HepG2 (cell line): ENCODE data around the gene PCARE. TPM values are rescaled to one million over a fixed set of nuclear protein-coding genes. Genes with fewer than 3 reads are reported as not detected.
A peak's percentile ranks its signal among the peaks of the same experiment; 100 is the strongest.

Source experiments
- ATAC-seq: fragments of 200-7000 bp; cut with Tn5 transposase; 3 replicates; pipeline ENCODE4 v1.9.1; 2020; ENCODE audit warnings: mild to moderate bottlenecking, moderate library complexity
- BruUV-seq: library from RNA; stranded (reverse); fragments of 400-500 nt; replicated peaks from 2 replicates; lab custom pipeline; 2021; lab: Mats Ljungman, UMichigan
- CTCF ChIA-PET: fragments of 300-600 bp; formaldehyde crosslinking; extraction: SDS; loops from one replicate; lab custom pipeline; 2021; ENCODE audit warnings: low total read pairs, inconsistent platforms, low intra/inter-chr PET ratio; lab: Yijun Ruan, JAX
- POLR2A ChIA-PET: fragments of 350-600 bp; sonication (Branson Sonifier 250); formaldehyde crosslinking; loops from one replicate; lab custom pipeline; 2020; ENCODE audit warnings: antibody characterized with exemption, inconsistent platforms; lab: Yijun Ruan, JAX
- DNase-seq: peaks from one replicate; pipeline ENCODE4 v3.0.0-alpha.2; 2015; ENCODE audit warnings: low spot score
- FAIRE-seq: peaks from 3 replicates; lab custom pipeline; 2011; peaks lifted over from hg19 to GRCh38; lab: Jason Lieb, UNC
- H2AFZ ChIP-seq: one replicate; pipeline ENCODE4 v1.6.1; 2011; ENCODE audit warnings: low read length, inconsistent platforms
- H3K27ac ChIP-seq: fragments of 300-600 bp; 3 replicates; pipeline ENCODE4 v1.8.0; 2011; ENCODE audit warnings: mixed run types, mild to moderate bottlenecking, mixed read lengths, low read length, inconsistent platforms; ENCODE audit not compliant: insufficient read depth; ENCODE audit errors: extremely low read length
- H3K27me3 ChIP-seq, 2 experiments: fragments of 200-600 bp in 1 of 2; 2 replicates in 1 of 2; 3 replicates in 1 of 2; pipeline versions ENCODE4 v1.6.0 to v1.8.0; 2011; ENCODE audit warnings: low read length in 2 of 2, mild to moderate bottlenecking in 2 of 2, moderate library complexity in 2 of 2, inconsistent platforms in 1 of 2; ENCODE audit not compliant: insufficient read depth in 2 of 2, control insufficient read depth in 1 of 2
- H3K36me3 ChIP-seq, 2 experiments: fragments of 200-600 bp in 1 of 2; replicated peaks in 1 of 2; 2 replicates in 1 of 2; 3 replicates in 1 of 2; pipeline versions ENCODE4 v1.5.1 to v1.8.0; 2011; ENCODE audit warnings: low read length in 2 of 2, inconsistent platforms in 1 of 2; ENCODE audit not compliant: insufficient read depth in 2 of 2, control insufficient read depth in 1 of 2
- H3K4me1 ChIP-seq: 2 replicates; pipeline ENCODE4 v1.5.1; 2012; ENCODE audit warnings: low read length, inconsistent platforms; ENCODE audit not compliant: insufficient read depth
- H3K4me2 ChIP-seq: 2 replicates; pipeline ENCODE4 v1.6.0; 2011; ENCODE audit warnings: low read depth, low read length, inconsistent platforms
- H3K4me3 ChIP-seq, 3 experiments: fragments of 200-600 bp in 1 of 3; sonication (generic), shearing (Covaris generic) in 1 of 3; replicated peaks in 1 of 3; 2 replicates each; pipeline ENCODE4 v1.5.1; 2011 to 2016; ENCODE audit warnings: low read length in 3 of 3, inconsistent platforms in 2 of 3, low read depth in 2 of 3, mild to moderate bottlenecking in 2 of 3, control low read depth in 1 of 3, mixed read lengths in 1 of 3; ENCODE audit not compliant: insufficient read depth in 1 of 3
- H3K79me2 ChIP-seq: one replicate; pipeline ENCODE4 v1.6.1; 2011; ENCODE audit warnings: low read length, inconsistent platforms; ENCODE audit not compliant: insufficient read depth
- H3K9ac ChIP-seq: 2 replicates; pipeline ENCODE4 v1.6.0; 2011; ENCODE audit warnings: mild to moderate bottlenecking, low read depth, low read length, inconsistent platforms; ENCODE audit not compliant: insufficient read depth
- H3K9me3 ChIP-seq: 2 replicates; pipeline ENCODE4 v1.5.1; 2012; ENCODE audit warnings: mild to moderate bottlenecking, low read length
- H4K20me1 ChIP-seq: 2 replicates; pipeline ENCODE4 v1.6.0; 2011; ENCODE audit warnings: inconsistent platforms, mild to moderate bottlenecking, low read length, moderate library complexity; ENCODE audit not compliant: insufficient read depth
- ARNTL ChIP-seq: sonication (generic); formaldehyde crosslinking; IDR thresholded peaks from 2 replicates; pipeline ENCODE4 v1.4.0; 2020; ENCODE audit warnings: mild to moderate bottlenecking, missing genetic modification reagents
- EHMT2 ChIP-seq: fragments of 200-600 bp; sonication (generic); IDR thresholded peaks from 2 replicates; pipeline ENCODE4 v1.7.0; 2017; ENCODE audit warnings: antibody characterized with exemption, low read depth, low read length, borderline replicate concordance
- KLF12 ChIP-seq: sonication (generic); formaldehyde crosslinking; IDR thresholded peaks from 2 replicates; pipeline ENCODE4 v1.4.0; 2020; ENCODE audit warnings: missing genetic modification reagents, borderline replicate concordance
- STAG1 ChIP-seq: sonication (generic); formaldehyde crosslinking; IDR thresholded peaks from 2 replicates; pipeline ENCODE4 v1.4.0; 2020; ENCODE audit warnings: missing genetic modification reagents
- YEATS4 ChIP-seq: sonication (generic); formaldehyde crosslinking; IDR thresholded peaks from 2 replicates; pipeline ENCODE4 v1.4.0; 2020; ENCODE audit warnings: missing genetic modification reagents, borderline replicate concordance
- ZMAT3 ChIP-seq: sonication (generic); formaldehyde crosslinking; conservative IDR thresholded peaks from 2 replicates; pipeline ENCODE4 v1.7.0; 2021; ENCODE audit warnings: missing genetic modification reagents
- WGBS: methylation state at CpG from one replicate; pipeline ENCODE4 v1.1.6; 2017; ENCODE audit warnings: low lambda C conversion rate; 5-methylcytosine and 5-hydroxymethylcytosine counted together
- in situ Hi-C: cut with HindIII; loops from 2 replicates; pipeline ENCODE4 v1.10.0; 2017; ENCODE audit warnings: low pct_unique_long_range_greater_than_20kb; ENCODE audit not compliant: extremely low pct_ligation_motif_present
- intact Hi-C: fragments of 100-400 bp; cut with micrococcal nuclease; formaldehyde crosslinking; loops from one replicate; pipeline ENCODE4 v1.10.0; 2022; ENCODE audit not compliant: unreplicated experiment
- polyA plus RNA-seq, 8 experiments: library from polyadenylated mRNA; depleted of rRNA in 3 of 8; stranded (reverse) in 7 of 8; unstranded in 1 of 8; fragments of >200 nt; fragmentation: Illumina TruSeq in 4 of 8; extraction: Trizol in 4 of 8; gene quantifications; 2 replicates each; pipeline versions ENCODE4 v1.2.1 to v1.2.3, GENCODE V29; 2011 to 2016; ENCODE audit warnings: low read depth in 4 of 8, missing spikeins in 1 of 8, mixed read lengths in 1 of 8; ENCODE audit not compliant: insufficient read depth in 1 of 8
- total RNA-seq, 5 experiments: library from RNA; depleted of rRNA; stranded (reverse); fragments of >200 nt; fragmentation: Illumina TruSeq; extraction: Trizol; gene quantifications; 2 replicates each; pipeline ENCODE4 v1.2.3, GENCODE V29; 2016; ENCODE audit warnings: low read depth in 1 of 5
- TF ChIP-seq, protein P1 (sequence below): sonication (generic); formaldehyde crosslinking; IDR thresholded peaks from 2 replicates; pipeline ENCODE4 v1.4.0; 2020; ENCODE audit warnings: missing genetic modification reagents, borderline replicate concordance
- TF ChIP-seq, protein P2 (sequence below): sonication (generic); formaldehyde crosslinking; IDR thresholded peaks from 2 replicates; pipeline ENCODE4 v1.8.1; 2023; ENCODE audit warnings: mild to moderate bottlenecking, inconsistent platforms, moderate library complexity, missing genetic modification reagents, borderline replicate concordance

Gene PCARE
- total and polyA plus RNA-seq, 2 of the 13 experiments (the other 11 are each of a cell fraction or from before 2014, with no cell fraction given) = not detected

DNA sequence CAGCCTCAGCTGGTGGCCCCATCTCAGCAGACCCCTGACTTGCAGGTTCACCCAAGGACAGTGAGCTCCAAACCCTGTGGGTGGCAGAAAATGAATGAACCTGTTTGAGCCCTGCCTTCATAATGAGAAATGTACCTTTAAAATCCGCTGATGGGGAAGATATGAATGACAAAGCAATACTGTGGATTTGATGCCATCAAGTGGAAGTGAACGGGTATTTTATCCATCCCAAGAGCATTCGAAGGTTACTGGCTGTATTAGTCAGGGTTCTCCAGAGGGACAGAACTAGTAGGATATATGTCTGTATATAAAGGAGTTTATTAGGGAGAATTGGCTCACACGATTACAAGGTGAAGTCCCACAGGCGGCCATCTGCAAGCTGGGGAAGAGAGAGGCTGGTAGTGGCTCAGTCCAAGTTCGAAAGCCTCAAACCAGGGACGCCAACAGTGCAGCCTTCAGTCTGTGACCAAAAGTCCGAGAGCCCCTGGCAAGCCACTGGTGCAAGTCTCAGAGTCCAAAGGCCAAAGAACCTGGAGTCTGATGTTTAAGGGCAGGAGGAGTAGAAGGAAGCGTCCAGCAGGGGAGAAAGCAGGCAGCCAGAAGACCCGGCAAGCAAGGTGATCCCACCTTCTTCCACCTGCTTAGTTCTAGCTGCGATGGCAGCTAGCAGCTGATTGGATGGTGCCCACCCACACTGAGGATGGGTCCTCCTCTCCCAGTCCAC is 61.1 kb downstream of the PCARE start:
- Histone ChIP-seq H3K4me1 (no peaks in the 10 kb centered on the region), H2AFZ (no peak overlapping the region), H3K4me2 (no peak overlapping the region), H4K20me1 (no peaks in the 10 kb centered on the region; the same call in 1 of the 2 replicates), H3K79me2 (no peaks in the 10 kb centered on the region), H3K27ac (no peak overlapping the region), H3K4me3 (no peak overlapping the region), H3K9ac (no peak overlapping the region), H3K9me3 (no peaks in the 10 kb centered on the region), H3K27me3 (peaks cover 11 to 70% of the 10 kb centered on the region in 2 experiments), H3K36me3 (no peaks in the 10 kb centered on the region)
- FAIRE-seq (no peak), ATAC-seq (no peak), DNase-seq (no peak)
- POLR2A ChIA-PET = no interaction called here
- 6% methylated on average over 10 of the region's 11 CpGs for WGBS
- CTCF ChIA-PET = no interaction called here
- intact Hi-C loops = no loop called here
- in situ Hi-C loops = no loop called here
- BruUV-seq = no TSS peak
- TF ChIP-seq, protein P1, sequence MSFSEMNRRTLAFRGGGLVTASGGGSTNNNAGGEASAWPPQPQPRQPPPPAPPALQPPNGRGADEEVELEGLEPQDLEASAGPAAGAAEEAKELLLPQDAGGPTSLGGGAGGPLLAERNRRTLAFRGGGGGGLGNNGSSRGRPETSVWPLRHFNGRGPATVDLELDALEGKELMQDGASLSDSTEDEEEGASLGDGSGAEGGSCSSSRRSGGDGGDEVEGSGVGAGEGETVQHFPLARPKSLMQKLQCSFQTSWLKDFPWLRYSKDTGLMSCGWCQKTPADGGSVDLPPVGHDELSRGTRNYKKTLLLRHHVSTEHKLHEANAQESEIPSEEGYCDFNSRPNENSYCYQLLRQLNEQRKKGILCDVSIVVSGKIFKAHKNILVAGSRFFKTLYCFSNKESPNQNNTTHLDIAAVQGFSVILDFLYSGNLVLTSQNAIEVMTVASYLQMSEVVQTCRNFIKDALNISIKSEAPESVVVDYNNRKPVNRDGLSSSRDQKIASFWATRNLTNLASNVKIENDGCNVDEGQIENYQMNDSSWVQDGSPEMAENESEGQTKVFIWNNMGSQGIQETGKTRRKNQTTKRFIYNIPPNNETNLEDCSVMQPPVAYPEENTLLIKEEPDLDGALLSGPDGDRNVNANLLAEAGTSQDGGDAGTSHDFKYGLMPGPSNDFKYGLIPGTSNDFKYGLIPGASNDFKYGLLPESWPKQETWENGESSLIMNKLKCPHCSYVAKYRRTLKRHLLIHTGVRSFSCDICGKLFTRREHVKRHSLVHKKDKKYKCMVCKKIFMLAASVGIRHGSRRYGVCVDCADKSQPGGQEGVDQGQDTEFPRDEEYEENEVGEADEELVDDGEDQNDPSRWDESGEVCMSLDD (CRISPR knock-in tag) = no peak
- TF ChIP-seq, protein P2, sequence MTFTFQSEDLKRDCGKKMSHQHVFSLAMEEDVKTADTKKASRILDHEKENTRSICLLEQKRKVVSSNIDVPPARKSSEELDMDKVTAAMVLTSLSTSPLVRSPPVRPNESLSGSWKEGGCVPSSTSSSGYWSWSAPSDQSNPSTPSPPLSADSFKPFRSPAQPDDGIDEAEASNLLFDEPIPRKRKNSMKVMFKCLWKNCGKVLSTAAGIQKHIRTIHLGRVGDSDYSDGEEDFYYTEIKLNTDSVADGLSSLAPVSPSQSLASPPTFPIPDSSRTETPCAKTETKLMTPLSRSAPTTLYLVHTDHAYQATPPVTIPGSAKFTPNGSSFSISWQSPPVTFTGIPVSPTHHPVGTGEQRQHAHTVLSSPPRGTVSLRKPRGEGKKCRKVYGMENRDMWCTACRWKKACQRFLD = no peak
- TF ChIP-seq YEATS4 (CRISPR knock-in tag) (no peak), STAG1 (CRISPR knock-in tag) (peak; percentile 9; the same call in 1 of the 2 replicates), KLF12 (no peak), ARNTL (no peak), ZMAT3 (no peak), EHMT2 (no peak)
